B cell (primary cell): Measurements from ENCODE around the gene ELFN1. TPM values are rescaled to one million over a fixed set of nuclear protein-coding genes. Genes with fewer than 3 reads are reported as not detected.

Experiments used
- ATAC-seq: fragments of 200-7000 bp; cut with Tn5 transposase; one replicate; pipeline ENCODE4 v1.10.0; 2021; ENCODE audit warnings: low read depth, mild to moderate bottlenecking, moderate number of reproducible peaks, moderate library complexity
- CTCF ChIA-PET: fragments of 350-600 bp; sonication (Branson Sonifier 250); formaldehyde crosslinking; loops from one replicate; lab custom pipeline; 2021; ENCODE audit warnings: antibody characterized with exemption, inconsistent platforms; lab: Charles Lee
- POLR2A ChIA-PET: fragments of 350-600 bp; sonication (Branson Sonifier 250); formaldehyde crosslinking; loops from one replicate; lab custom pipeline; 2021; ENCODE audit warnings: antibody characterized with exemption; lab: Charles Lee
- DNase-seq: peaks from one replicate; pipeline ENCODE4 v3.0.0; 2013
- H2AFZ ChIP-seq: 2 replicates; pipeline ENCODE4 v1.6.1; 2012; ENCODE audit warnings: mild to moderate bottlenecking, low read depth, low read length; ENCODE audit not compliant: insufficient read depth, poor library complexity, severe bottlenecking
- H3K27ac ChIP-seq, 2 donors: 1 replicate in 1 of 2; 2 replicates in 1 of 2; pipeline ENCODE4 v1.5.1; 2012 to 2013; ENCODE audit warnings: low read length in 2 of 2, mild to moderate bottlenecking in 2 of 2, moderate library complexity in 1 of 2
- H3K27me3 ChIP-seq, 4 experiments: fragments of 200-600 bp in 1 of 4; sonication (generic) in 1 of 4; replicated peaks in 1 of 4; 1 replicate in 2 of 4; 2 replicates in 2 of 4; pipeline versions ENCODE4 v1.6.1 to v1.7.0; 2013 to 2016; ENCODE audit warnings: low read length in 3 of 4, mild to moderate bottlenecking in 2 of 4, mixed read lengths in 1 of 4, moderate library complexity in 1 of 4; ENCODE audit not compliant: insufficient read depth in 4 of 4, control insufficient read depth in 3 of 4; ENCODE audit errors: control extremely low read depth in 1 of 4
- H3K36me3 ChIP-seq, 2 experiments: replicated peaks in 1 of 2; 1 replicate in 1 of 2; 2 replicates in 1 of 2; pipeline versions ENCODE4 v1.6.1 to v1.7.1; 2013; ENCODE audit warnings: low read length in 1 of 2; ENCODE audit not compliant: insufficient read depth in 2 of 2, control insufficient read depth in 1 of 2; ENCODE audit errors: control extremely low read depth in 1 of 2, extremely low read depth in 1 of 2
- H3K4me1 ChIP-seq, 2 donors: fragments of 200-600 bp in 1 of 2; sonication (generic) in 1 of 2; 1 replicate in 1 of 2; 2 replicates in 1 of 2; pipeline versions ENCODE4 v1.5.1 to v1.6.1; 2013 to 2017; ENCODE audit warnings: low read length in 2 of 2; ENCODE audit not compliant: control insufficient read depth in 2 of 2, insufficient read depth in 2 of 2
- H3K4me2 ChIP-seq: replicated peaks from 2 replicates; pipeline ENCODE3; 2012; ENCODE audit warnings: mild to moderate bottlenecking, low read depth, low read length; ENCODE audit not compliant: poor library complexity, severe bottlenecking
- H3K4me3 ChIP-seq, 5 experiments: fragments of 200-600 bp in 1 of 5; sonication (generic) in 1 of 5; 1 replicate in 3 of 5; 2 replicates in 2 of 5; pipeline versions ENCODE4 v1.5.1 to v1.7.0; 2011 to 2016; ENCODE audit warnings: low read length in 4 of 5, mild to moderate bottlenecking in 4 of 5, low read depth in 2 of 5, control low read depth in 1 of 5, moderate library complexity in 1 of 5; ENCODE audit not compliant: insufficient read depth in 1 of 5; ENCODE audit errors: control extremely low read depth in 1 of 5, extremely low read depth in 1 of 5
- H3K79me2 ChIP-seq: fragments of 200-600 bp; sonication (generic); one replicate; pipeline ENCODE4 v1.6.0; 2016; ENCODE audit warnings: low read length; ENCODE audit not compliant: control insufficient read depth, insufficient read depth
- H3K9ac ChIP-seq: fragments of 200-600 bp; sonication (generic); 2 replicates; pipeline ENCODE4 v1.6.1; 2017; ENCODE audit warnings: mild to moderate bottlenecking, low read length, moderate library complexity
- H3K9me3 ChIP-seq, 3 donors: one replicate each; pipeline versions ENCODE4 v1.6.1 to v1.7.1; 2013; ENCODE audit warnings: low read length in 2 of 3; ENCODE audit not compliant: control insufficient read depth in 2 of 3, insufficient read depth in 1 of 3; ENCODE audit errors: control extremely low read depth in 1 of 3
- H4K20me1 ChIP-seq: 2 replicates; pipeline ENCODE4 v1.6.0; 2012; ENCODE audit warnings: mild to moderate bottlenecking, low read length; ENCODE audit not compliant: insufficient read depth, control insufficient read depth, poor library complexity, severe bottlenecking
- H3K27ac Mint-ChIP-seq: one replicate; pipeline ENCODE4 v1.8.0; 2021; ENCODE audit warnings: mixed read lengths
- H3K27me3 Mint-ChIP-seq: one replicate; pipeline ENCODE4 v1.8.0; 2021; ENCODE audit warnings: mixed read lengths
- H3K4me1 Mint-ChIP-seq: one replicate; pipeline ENCODE4 v1.8.0; 2021; ENCODE audit warnings: mixed read lengths
- H3K4me3 Mint-ChIP-seq: one replicate; pipeline ENCODE4 v1.8.0; 2021; ENCODE audit warnings: mixed read lengths
- H3K9me3 Mint-ChIP-seq: one replicate; pipeline ENCODE4 v1.8.0; 2022; ENCODE audit warnings: mixed read lengths; ENCODE audit not compliant: insufficient read depth
- CTCF ChIP-seq: fragments of 200-600 bp; IDR thresholded peaks from one replicate; pipeline ENCODE4 v1.8.0; 2022; ENCODE audit warnings: antibody characterized with exemption, mild to moderate bottlenecking
- EZH2 ChIP-seq: IDR thresholded peaks from 2 replicates; pipeline ENCODE4 v1.6.1; 2012; ENCODE audit warnings: borderline replicate concordance, low read depth, mild to moderate bottlenecking, moderate library complexity, low read length; ENCODE audit not compliant: insufficient read depth, poor library complexity, severe bottlenecking
- WGBS: methylation state at CpG from one replicate; pipeline ENCODE4 v1.1.5; 2013; ENCODE audit warnings: missing lambda C conversion rate; ENCODE audit not compliant: insufficient coverage; 5-methylcytosine and 5-hydroxymethylcytosine counted together
- intact Hi-C: fragments of 100-400 bp; cut with micrococcal nuclease; formaldehyde crosslinking; loops from one replicate; pipeline ENCODE4 v1.10.0; 2022
- polyA plus RNA-seq: library from polyadenylated mRNA; depleted of rRNA; stranded (reverse); fragments of >200 nt; gene quantifications from 2 replicates; pipeline ENCODE4 v1.2.3, GENCODE V29; 2012
- total RNA-seq, 2 donors: library from RNA; stranded (reverse); fragments of 120-200 nt in 1 of 2; gene quantifications; 1 replicate in 1 of 2; 2 replicates in 1 of 2; pipeline versions ENCODE4 v1.2.3 to v1.2.4, GENCODE V29; 2013 to 2022

Gene ELFN1
- total and polyA plus RNA-seq, 2 donors (not counting 1 experiment from before 2014, with no cell fraction given) = 0.12 TPM; not detected in 1

- Mint-ChIP-seq H3K9me3 (no peaks in the 10 kb centered on the region), H3K4me3 (no peak overlapping the region), H3K27me3 (peaks cover 30% of the 10 kb centered on the region), H3K27ac (no peak overlapping the region), H3K4me1 (peaks cover 6% of the 10 kb centered on the region)
- POLR2A ChIA-PET = no interaction called here
- Histone ChIP-seq H3K36me3 (no peaks in the 10 kb centered on the region), H4K20me1 (no peaks in the 10 kb centered on the region), H3K9ac (no peak overlapping the region), H3K9me3 (peaks cover 0 to 18% (median 0%) of the 10 kb centered on the region in 3 donors), H3K79me2 (no peaks in the 10 kb centered on the region), H3K27me3 (peaks cover 0 to 62% (median 12%) of the 10 kb centered on the region in 4 experiments), H3K27ac (no peak overlapping the region), H3K4me2 (no peak overlapping the region), H3K4me1 (peaks cover 9 to 11% of the 10 kb centered on the region in 2 donors), H2AFZ (no peak overlapping the region), H3K4me3 (no peak overlapping the region)
- CTCF ChIA-PET = no interaction called here
- WGBS = 93% methylated on average over 14 of the region's 14 CpGs
- TF ChIP-seq CTCF (no peak), EZH2 (no peak)
- ATAC-seq = no peak
- no peak for DNase-seq
- intact Hi-C loops = no loop called here
Observed at GRCh38 chr7:1673581-1674118, 3.6 kb downstream of the ELFN1 start.

GRCh38 chr7:1674161-1675035 lies 4.3 kb downstream of the ELFN1 start:
- Histone ChIP-seq H3K36me3 (no peaks in the 10 kb centered on the region), H3K9me3 (peaks cover 0 to 25% (median 0%) of the 10 kb centered on the region in 3 donors), H3K27me3 (peaks cover 0 to 63% (median 9%) of the 10 kb centered on the region in 4 experiments), H3K27ac (no peak overlapping the region), H3K4me3 (no peak overlapping the region), H2AFZ (no peak overlapping the region), H3K4me1 (peaks cover 1 to 5% of the 10 kb centered on the region in 2 donors), H4K20me1 (no peaks in the 10 kb centered on the region), H3K9ac (no peak overlapping the region), H3K79me2 (no peaks in the 10 kb centered on the region), H3K4me2 (no peak overlapping the region)
- intact Hi-C loops = no loop called here
- ChIA-PET CTCF (no interaction called here), POLR2A (no interaction called here)
- peaks cover 24% of the 10 kb centered on the region for H3K27me3 Mint-ChIP-seq
- DNase-seq (no peak), ATAC-seq (no peak)
- TF ChIP-seq CTCF (no peak), EZH2 (no peak)
- peaks cover under 1% of the 10 kb centered on the region for H3K4me1 Mint-ChIP-seq
- H3K27ac Mint-ChIP-seq = no peak overlapping the region
- WGBS = 77% methylated on average over 19 of the region's 21 CpGs
- no peaks in the 10 kb centered on the region for H3K9me3 Mint-ChIP-seq
- no peak overlapping the region for H3K4me3 Mint-ChIP-seq
